ENCODE measurements around the gene BBX.

Gene BBX

GRCh38 chr3:107846279-107846852 lies 323.6 kb downstream of the BBX start:
- DNase-seq: no peak

GRCh38 chr3:107847791-107848190 lies 325.0 kb downstream of the BBX start:
- no peak for DNase-seq

- no peak for DNase-seq
Observed at GRCh38 chr3:107848351-107848915, 325.7 kb downstream of the BBX start.

GRCh38 chr3:107850681-107851080 lies 327.9 kb downstream of the BBX start:
- DNase-seq: no peak

GRCh38 chr3:107853821-107854220 lies 331.1 kb downstream of the BBX start:
- DNase-seq: no peak

- no peak for DNase-seq
Observed at GRCh38 chr3:107854733-107855132, 332.0 kb downstream of the BBX start.

- no peak for DNase-seq
Observed at GRCh38 chr3:107855710-107856109, 332.9 kb downstream of the BBX start.

GRCh38 chr3:107857854-107858253 lies 335.1 kb downstream of the BBX start:
- DNase-seq: no peak

- DNase-seq: no peak
Observed at GRCh38 chr3:107858876-107859275, 336.1 kb downstream of the BBX start.
